Cardiac septum (tissue), 1 donor: ENCODE results near the gene PHKG2. TPM values are rescaled to one million over a fixed set of nuclear protein-coding genes. Genes with fewer than 3 reads are reported as not detected.
A peak's percentile ranks its signal among the peaks of the same experiment; 100 is the strongest.

Source experiments
- DNase-seq: peaks from one replicate; pipeline ENCODE4 v3.0.0-alpha.2; 2020; ENCODE audit warnings: low spot score
- intact Hi-C: fragments of 100-400 bp; cut with DNase I; formaldehyde crosslinking; loops from one replicate; pipeline ENCODE4 v1.14.0; 2022
- total RNA-seq: library from RNA; stranded (reverse); fragmentation: NEBNext Ultra II Directional; extraction: Animal tissue kit (Norgen Biotek cat#: 25700); gene quantifications from one replicate; pipeline ENCODE4 v1.2.1, GENCODE V29; 2021
- donor health status: DM: no; HTN: no; CAD: no.

PHKG2 gene
- total RNA-seq, 1 donor from 2014 or later: 13.2 TPM

DNA sequence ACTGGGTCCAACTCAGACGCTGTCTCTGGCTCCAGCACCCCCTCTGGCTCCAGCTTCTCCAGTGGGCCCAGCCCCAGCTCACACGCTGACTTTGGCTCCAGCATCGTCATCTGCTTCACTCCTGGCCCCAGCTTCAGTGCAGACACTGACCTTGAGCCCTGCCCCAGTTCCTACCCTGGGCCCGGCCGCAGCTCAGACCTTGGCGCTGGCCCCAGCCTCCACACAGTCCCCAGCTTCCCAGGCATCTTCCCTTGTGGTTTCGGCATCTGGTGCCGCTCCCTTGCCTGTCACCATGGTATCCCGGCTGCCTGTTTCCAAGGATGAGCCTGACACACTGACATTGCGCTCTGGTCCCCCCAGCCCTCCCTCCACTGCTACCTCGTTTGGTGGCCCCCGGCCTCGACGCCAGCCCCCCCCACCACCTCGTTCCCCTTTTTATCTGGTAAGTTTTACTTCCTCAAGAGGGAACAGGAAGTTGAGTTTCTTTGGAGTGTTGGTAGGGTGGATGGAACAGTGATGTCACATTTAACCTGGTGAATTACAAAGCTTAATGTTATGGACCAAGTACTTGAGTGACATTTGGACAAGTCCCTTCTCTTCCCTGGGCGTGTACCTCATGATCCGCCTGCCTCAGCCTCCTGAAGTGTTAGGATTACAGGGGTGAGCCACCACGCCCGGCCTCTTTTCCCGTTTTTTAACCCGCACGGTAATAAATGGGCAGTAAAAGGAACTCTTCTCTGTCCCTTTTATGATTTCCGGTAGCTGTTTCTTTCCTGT is 23.4 kb upstream of the PHKG2 start:
- DNase-seq: peak; percentile 80
- intact Hi-C loops: no loop called here

DNA sequence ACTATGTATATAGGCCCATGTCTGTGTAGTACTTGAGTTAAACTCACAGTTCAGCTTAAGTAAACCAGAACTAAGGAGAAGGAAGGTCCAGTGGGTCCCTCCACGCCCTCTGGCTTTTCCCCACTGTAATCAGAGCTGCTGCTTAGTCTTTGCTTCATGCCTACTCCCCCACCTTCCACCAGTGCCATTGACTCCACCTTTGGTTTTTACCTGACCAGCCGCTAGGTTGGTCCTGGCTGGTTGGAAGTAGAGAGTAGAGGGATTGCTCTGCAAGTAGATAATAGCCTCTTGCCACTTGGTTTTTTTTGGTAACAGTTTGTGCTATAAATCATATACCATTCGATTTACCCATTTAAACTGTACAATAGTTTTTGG is 22.8 kb upstream of the PHKG2 start:
- intact Hi-C loops: no loop called here
- DNase-seq: peak; percentile 62

- intact Hi-C loops: no loop called here
- DNase-seq: no peak
These were observed 19.9 kb upstream of the PHKG2 start for GRCh38 chr16:30728321-30728720.

DNA sequence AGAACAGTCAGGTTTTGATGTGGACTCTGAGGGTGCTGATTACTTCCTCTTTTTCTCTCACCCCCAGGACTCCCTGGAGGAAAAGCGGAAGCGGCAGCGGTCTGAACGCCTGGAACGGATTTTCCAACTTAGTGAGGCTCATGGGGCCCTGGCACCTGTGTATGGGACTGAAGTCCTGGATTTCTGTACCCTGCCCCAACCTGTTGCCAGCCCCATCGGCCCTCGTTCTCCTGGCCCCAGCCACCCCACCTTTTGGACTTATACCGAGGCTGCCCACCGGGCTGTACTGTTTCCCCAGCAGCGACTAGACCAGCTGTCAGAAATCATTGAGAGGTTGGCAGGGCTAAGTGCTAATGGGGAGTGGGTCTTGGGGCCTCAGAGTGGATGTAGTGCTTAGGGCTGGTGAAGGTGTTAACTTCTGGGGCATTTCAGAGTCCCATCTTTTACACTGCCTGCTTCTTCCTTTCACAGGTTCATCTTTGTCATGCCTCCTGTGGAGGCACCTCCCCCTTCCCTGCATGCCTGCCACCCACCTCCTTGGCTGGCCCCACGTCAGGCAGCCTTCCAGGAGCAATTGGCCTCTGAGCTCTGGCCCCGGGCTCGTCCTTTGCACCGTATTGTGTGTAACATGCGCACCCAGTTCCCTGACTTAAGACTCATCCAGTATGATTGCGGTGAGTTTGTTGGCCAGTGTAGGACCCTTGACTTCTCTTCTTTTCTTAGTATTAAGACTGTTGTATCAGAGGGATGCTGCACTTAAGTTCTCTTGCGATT is 19.1 kb upstream of the PHKG2 start:
- no peak for DNase-seq
- intact Hi-C loops: no loop called here

- DNase-seq: no peak
- intact Hi-C loops: no loop called here
These were observed 16.8 kb upstream of the PHKG2 start for GRCh38 chr16:30731411-30731810.

DNA sequence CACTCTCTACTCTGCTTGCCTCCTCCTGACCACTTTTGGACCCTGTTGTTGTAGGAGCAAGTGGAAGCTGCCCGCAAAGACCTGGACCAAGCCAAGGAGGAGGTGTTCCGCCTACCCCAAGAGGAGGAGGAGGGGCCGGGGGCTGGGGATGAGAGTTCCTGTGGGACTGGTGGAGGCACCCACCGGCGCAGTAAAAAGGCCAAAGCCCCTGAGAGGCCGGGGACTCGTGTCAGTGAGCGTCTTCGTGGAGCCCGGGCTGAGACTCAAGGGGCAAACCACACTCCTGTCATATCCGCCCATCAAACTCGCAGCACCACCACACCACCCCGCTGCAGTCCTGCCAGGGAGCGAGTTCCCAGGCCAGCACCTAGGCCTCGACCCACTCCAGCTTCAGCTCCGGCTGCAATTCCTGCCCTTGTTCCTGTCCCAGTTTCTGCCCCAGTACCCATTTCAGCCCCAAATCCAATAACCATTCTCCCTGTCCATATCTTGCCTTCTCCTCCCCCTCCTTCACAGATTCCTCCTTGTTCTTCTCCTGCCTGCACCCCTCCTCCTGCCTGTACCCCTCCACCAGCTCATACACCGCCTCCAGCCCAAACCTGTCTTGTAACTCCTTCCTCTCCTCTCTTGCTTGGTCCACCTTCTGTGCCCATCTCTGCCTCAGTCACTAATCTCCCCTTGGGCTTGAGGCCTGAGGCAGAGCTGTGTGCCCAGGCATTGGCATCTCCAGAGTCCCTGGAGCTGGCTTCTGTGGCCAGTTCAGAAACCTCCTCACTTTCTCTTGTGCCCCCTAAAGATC is 11.0 kb upstream of the PHKG2 start:
- DNase-seq: peak; percentile 53
- intact Hi-C loops: no loop called here

- DNase-seq: peak; percentile 62
- intact Hi-C loops: no loop called here
These were observed 10.2 kb upstream of the PHKG2 start for GRCh38 chr16:30737794-30738648.

GRCh38 chr16:30738984-30739951 is 9.0 kb upstream of the PHKG2 start:
- intact Hi-C loops: no loop called here
- DNase-seq: peak; percentile 72

DNA sequence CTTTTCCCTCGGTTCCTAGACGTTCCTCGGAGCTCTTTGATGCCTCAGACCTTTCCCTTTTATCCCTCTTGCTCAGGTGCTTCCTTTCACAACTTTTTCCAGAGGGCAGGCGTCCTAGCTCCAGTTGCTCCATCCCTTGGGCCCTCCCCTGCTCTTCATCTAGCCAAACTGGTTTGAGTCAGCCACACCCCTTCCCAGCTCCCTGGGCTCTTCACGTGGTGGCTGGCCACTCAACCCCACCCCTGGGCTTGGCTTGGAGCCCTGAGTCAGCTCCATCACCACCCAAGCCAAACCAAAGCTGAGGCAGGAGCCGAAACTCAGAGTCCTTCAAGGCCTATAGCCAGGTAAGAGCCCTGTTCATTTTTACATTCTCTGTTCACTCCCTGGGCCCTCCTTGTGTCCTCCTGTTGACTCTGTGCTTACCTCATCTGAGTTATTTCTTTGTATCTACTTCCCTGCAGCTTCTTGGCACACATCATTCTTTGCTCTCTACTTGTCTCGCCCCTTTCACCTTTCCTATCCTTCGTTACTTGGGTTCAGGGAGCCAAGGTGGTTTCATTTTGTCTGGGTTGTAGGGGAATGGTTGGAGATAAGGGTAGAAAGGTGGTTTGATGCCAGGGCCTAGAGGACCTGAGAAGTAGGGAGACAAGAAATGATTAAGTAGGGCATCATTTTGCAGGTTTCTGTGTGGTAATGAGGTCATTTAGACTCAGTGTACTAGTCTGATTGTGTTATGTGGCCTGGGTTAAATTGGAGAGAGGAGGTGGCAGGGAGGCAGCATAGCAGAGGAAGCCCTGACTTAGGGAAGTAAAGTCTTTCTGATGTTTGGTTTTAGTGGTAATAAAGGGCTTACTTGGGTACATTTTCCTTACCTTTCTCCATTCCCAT is 7.6 kb upstream of the PHKG2 start:
- intact Hi-C loops: no loop called here

DNA sequence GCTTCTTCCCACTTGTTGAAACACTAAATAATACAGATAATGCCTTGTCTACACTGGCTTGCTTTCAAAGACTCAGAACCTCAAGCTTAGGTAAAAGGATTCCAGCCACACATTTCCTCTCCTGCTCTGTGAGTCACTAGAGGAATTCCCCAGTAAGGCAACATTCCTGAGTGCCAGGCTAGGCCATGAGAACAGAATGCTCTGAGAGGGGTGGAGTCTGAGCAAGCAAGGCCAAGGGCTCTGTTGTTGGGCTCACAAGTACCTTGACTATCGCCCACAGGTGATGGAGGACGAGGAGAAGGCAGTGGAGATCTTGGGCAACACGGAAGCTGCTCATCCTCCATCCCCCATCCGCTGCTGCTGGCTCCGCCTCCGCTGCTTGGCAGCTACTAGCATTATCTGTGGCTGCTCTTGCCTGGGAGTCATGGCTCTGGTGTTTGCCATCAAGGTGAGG is 6.7 kb upstream of the PHKG2 start:
- intact Hi-C loops: no loop called here
- DNase-seq: peak; percentile 55

More for the DNA sequence above, 7.6 kb upstream of the PHKG2 start:
- peak; percentile 89 for DNase-seq

DNA sequence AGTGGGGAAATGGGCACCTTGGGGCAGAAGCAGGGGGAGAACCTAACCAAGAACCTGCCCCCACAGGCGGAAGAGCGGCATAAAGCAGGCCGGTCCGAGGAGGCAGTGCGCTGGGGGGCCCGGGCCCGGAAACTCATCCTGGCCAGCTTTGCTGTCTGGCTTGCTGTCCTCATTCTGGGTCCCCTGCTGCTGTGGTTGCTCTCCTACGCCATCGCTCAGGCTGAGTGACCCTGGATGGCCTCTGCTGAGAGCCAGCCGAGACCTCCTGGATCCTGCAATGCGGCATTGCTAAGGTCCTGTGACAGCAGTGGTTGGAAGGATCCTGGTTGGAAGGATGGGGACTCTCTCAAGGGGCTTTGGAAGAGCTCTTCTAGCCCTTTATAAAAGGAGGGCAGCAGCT is 4.5 kb upstream of the PHKG2 start:
- intact Hi-C loops: no loop called here

DNA sequence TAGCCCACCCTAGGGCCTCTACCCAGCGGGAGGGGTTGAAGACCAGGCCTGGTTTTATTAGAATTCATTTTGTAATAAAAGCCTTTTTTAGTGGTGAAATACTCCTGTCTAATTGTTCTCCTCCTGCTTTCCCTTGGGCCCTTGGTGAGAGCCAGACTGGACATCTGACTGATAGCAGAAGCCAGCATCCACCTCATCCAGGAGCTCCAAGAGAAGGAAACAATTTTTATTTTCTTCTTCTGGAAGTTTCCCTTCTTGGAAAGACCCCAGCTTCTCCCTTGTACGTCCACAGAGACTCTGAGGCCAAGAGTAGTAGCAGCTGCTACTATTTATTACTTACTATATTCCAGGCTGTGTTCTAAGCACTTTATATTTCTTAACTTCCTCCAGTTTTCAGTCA is 4.0 kb upstream of the PHKG2 start:
- intact Hi-C loops: no loop called here

More for the DNA sequence above, 4.5 kb upstream of the PHKG2 start:
- DNase-seq: peak; percentile 56

GRCh38 chr16:30745082-30745481 is 3.1 kb upstream of the PHKG2 start:
- no peak for DNase-seq
- intact Hi-C loops: no loop called here

More for the DNA sequence above, 4.0 kb upstream of the PHKG2 start:
- DNase-seq: peak; percentile 38

- DNase-seq: no peak
- intact Hi-C loops: no loop called here
These were observed 1.5 kb upstream of the PHKG2 start for GRCh38 chr16:30746638-30747175.

DNA sequence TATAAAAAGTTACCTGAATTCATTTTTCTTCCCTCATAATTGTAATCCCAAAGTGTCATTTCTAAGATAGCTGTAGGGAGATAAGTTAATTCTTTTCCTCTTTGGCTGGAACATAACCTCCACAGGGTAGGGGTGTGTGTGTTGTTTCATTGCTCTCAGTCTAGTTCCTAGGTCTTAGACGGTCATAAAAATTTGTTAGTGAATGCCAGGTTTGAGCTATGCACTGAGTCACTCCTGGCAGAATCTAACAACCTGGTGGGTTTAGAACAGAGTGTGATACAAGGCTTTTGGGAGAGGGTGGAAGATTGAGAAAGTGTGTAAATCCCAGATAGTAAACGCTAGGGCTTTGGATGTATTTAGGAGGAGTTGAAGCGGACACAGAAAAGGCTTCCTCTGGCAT is 894 bp upstream of the PHKG2 start:
- intact Hi-C loops: no loop called here
- no peak for DNase-seq

GRCh38 chr16:30748634-30749445 is 615 bp downstream of the PHKG2 start:
- intact Hi-C loops: no loop called here
- DNase-seq: peak; percentile 76
